Ectodermal cell (in vitro differentiated cells): ENCODE results near the gene MEX3D.
"Not testable (repeated sequence)": the region's sequence is repeated elsewhere in the genome, so short reads cannot be mapped to it uniquely, and the experiment has no call there.

ENCODE experiments used
- H3K27ac ChIP-seq: 2 replicates; pipeline ENCODE4 v1.7.0; 2013; ENCODE audit warnings: mild to moderate bottlenecking, low read depth, low read length; ENCODE audit not compliant: insufficient read depth, poor library complexity, severe bottlenecking
- H3K27me3 ChIP-seq: 2 replicates; pipeline ENCODE4 v1.7.0; 2013; ENCODE audit warnings: mild to moderate bottlenecking, low read length; ENCODE audit not compliant: insufficient read depth, control insufficient read depth, poor library complexity, severe bottlenecking
- H3K36me3 ChIP-seq: one replicate; pipeline ENCODE4 v1.7.0; 2013; ENCODE audit warnings: low read length; ENCODE audit not compliant: control insufficient read depth, insufficient read depth
- H3K4me1 ChIP-seq: one replicate; pipeline ENCODE4 v1.7.0; 2013; ENCODE audit warnings: low read length; ENCODE audit not compliant: control insufficient read depth, insufficient read depth
- H3K4me3 ChIP-seq: 2 replicates; pipeline ENCODE4 v1.7.0; 2013; ENCODE audit warnings: low read depth, low read length, control low read depth; ENCODE audit not compliant: insufficient read depth
- H3K9me3 ChIP-seq: 2 replicates; pipeline ENCODE4 v1.7.0; 2013; ENCODE audit warnings: mild to moderate bottlenecking, low read length, moderate library complexity; ENCODE audit not compliant: control insufficient read depth
- WGBS, 2 experiments: methylation state at CpG; one replicate each; pipeline ENCODE4 v1.1.7; 2013; ENCODE audit warnings: missing lambda C conversion rate in 2 of 2; 5-methylcytosine and 5-hydroxymethylcytosine counted together

The MEX3D gene

GRCh38 chr19:1519802-1520201 is 48.3 kb downstream of the MEX3D start:
- H3K4me3 ChIP-seq: not testable (repeated sequence)
- peaks cover 53% of the 10 kb centered on the region for H3K27me3 ChIP-seq
- 89 to 90% methylated on average over 8 of the region's 8 CpGs for WGBS, 2 experiments

DNA sequence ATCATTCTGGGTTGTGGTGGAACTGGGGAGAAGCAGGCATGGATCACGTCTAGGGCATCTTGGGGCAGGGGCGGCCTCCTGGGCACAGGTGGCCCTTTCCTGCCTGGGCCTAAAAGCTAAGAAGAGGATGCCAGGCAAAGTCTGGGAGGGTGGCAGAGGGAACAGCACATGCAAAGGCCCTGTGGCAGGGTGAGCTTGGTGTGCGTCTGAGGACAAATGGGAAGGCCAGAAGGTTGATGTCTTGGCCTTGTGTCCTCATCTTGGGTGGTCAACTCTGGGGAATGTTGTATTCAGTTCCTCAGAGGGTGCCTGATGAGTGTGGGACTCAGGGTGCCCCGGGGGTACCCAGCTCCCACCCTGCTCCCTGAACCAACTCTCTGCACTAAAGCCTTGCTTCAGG is 49.7 kb downstream of the MEX3D start:
- H3K27me3 ChIP-seq: peaks cover 53% of the 10 kb centered on the region

More at GRCh38 chr19:1519802-1520201, 48.3 kb downstream of the MEX3D start:
- not testable (repeated sequence) for H3K27ac ChIP-seq, H3K36me3 ChIP-seq, H3K4me1 ChIP-seq, H3K9me3 ChIP-seq

DNA sequence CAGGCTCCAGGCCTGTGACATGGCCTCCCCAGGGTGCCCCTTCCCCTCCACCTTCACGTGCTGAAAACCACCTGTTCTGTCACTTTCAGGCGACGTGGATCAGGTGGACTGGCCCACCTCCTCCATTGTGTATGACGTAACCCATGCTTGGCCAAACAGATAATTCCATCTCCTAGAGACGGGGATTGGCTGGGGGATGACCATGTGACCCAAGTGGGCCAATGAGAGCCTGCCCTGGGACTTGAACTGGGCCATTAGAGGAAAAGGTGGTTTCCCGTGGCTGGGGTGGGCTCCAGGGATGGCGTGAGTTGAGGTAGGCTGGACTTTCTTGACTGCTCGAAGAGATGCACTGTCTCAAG is 51.8 kb downstream of the MEX3D start:
- H3K36me3 ChIP-seq: no peaks in the 10 kb centered on the region
- no peak overlapping the region for H3K4me3 ChIP-seq
- 83 to 84% methylated on average over 8 of the region's 8 CpGs for WGBS, 2 experiments
- peaks cover 53% of the 10 kb centered on the region for H3K27me3 ChIP-seq
- H3K27ac ChIP-seq: no peak overlapping the region
- no peaks in the 10 kb centered on the region for H3K9me3 ChIP-seq
- no peaks in the 10 kb centered on the region for H3K4me1 ChIP-seq

More for the DNA sequence above, 49.7 kb downstream of the MEX3D start:
- Histone ChIP-seq H3K4me3 (no peak overlapping the region), H3K27ac (no peak overlapping the region), H3K9me3 (no peaks in the 10 kb centered on the region), H3K36me3 (no peaks in the 10 kb centered on the region), H3K4me1 (no peaks in the 10 kb centered on the region)
- 84 to 85% methylated on average over 4 of the region's 4 CpGs for WGBS, 2 experiments

GRCh38 chr19:1514986-1515721 is 53.0 kb downstream of the MEX3D start:
- no peaks in the 10 kb centered on the region for H3K9me3 ChIP-seq
- peaks cover 9% of the 10 kb centered on the region for H3K4me1 ChIP-seq
- 81 to 82% methylated on average over 13 to 14 of the region's 14 CpGs for WGBS, 2 experiments
- H3K27ac ChIP-seq: no peak overlapping the region
- H3K4me3 ChIP-seq: no peak overlapping the region
- H3K27me3 ChIP-seq: peaks cover 60% of the 10 kb centered on the region
- H3K36me3 ChIP-seq: no peaks in the 10 kb centered on the region

- H3K4me3 ChIP-seq: no peak overlapping the region
- H3K4me1 ChIP-seq: peaks cover 11% of the 10 kb centered on the region
- H3K27me3 ChIP-seq: peaks cover 59% of the 10 kb centered on the region
- no peaks in the 10 kb centered on the region for H3K36me3 ChIP-seq
- H3K9me3 ChIP-seq: no peaks in the 10 kb centered on the region
- H3K27ac ChIP-seq: no peak overlapping the region
- WGBS, 2 experiments: 71 to 77% methylated on average over 10 of the region's 10 CpGs
Measured at GRCh38 chr19:1514295-1514661, 53.8 kb downstream of the MEX3D start.

- Histone ChIP-seq H3K27me3 (peaks cover 62% of the 10 kb centered on the region), H3K9me3 (no peaks in the 10 kb centered on the region), H3K36me3 (no peaks in the 10 kb centered on the region), H3K27ac (no peak overlapping the region), H3K4me3 (no peak overlapping the region), H3K4me1 (peaks cover 11% of the 10 kb centered on the region)
- 19 to 21% methylated on average over 52 of the region's 52 CpGs for WGBS, 2 experiments
Measured at GRCh38 chr19:1513499-1514294, 54.4 kb downstream of the MEX3D start.

GRCh38 chr19:1512671-1513498 is 55.2 kb downstream of the MEX3D start, which contains the start of gene ADAMTSL5:
Gene ADAMTSL5, minus strand, starts transcription at chr19:1513019. Its CDS starts 2,076 bp downstream, at chr19:1510943.
- Histone ChIP-seq H3K9me3 (no peaks in the 10 kb centered on the region), H3K27ac (no peak within 1 kb of the TSS), H3K36me3 (no peaks in the 10 kb centered on the region), H3K27me3 (peaks cover 62% of the 10 kb centered on the region), H3K4me3 (no peak within 1 kb of the TSS), H3K4me1 (peaks cover 11% of the 10 kb centered on the region)
- 5 to 6% methylated on average over 77 to 78 of the region's 78 CpGs for WGBS, 2 experiments

- Histone ChIP-seq H3K27ac (no peak overlapping the region), H3K4me3 (no peak overlapping the region)
- 70 to 77% methylated on average over 22 of the region's 22 CpGs for WGBS, 2 experiments
Measured at GRCh38 chr19:1511318-1512317, 56.5 kb downstream of the MEX3D start.

DNA sequence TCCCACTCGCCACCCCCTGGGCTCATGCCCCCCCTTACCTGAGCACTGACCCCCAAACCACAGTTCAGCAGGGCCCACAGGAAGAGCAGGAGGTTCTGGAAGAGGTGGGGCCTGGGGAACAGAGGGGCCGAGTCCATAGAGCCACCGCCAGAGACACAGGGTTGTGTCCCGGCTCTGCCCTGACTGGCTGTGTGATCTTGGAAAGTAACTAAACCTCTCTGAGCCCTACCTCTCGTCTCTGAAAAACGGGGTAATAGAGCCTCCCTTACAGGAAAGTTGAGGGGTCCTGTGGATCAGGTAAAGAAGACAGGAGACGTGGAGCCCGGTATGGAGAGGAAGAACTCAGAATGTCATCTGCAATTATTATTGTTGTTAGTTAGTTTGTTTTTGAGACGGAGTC is 57.3 kb downstream of the MEX3D start:
- peaks cover 61% of the 10 kb centered on the region for H3K27me3 ChIP-seq

More at GRCh38 chr19:1511318-1512317, 56.5 kb downstream of the MEX3D start:
- Histone ChIP-seq H3K4me1 (peaks cover 11% of the 10 kb centered on the region), H3K9me3 (no peaks in the 10 kb centered on the region), H3K36me3 (no peaks in the 10 kb centered on the region), H3K27me3 (peaks cover 62% of the 10 kb centered on the region)

More for the DNA sequence above, 57.3 kb downstream of the MEX3D start:
- no peak overlapping the region for H3K4me3 ChIP-seq
- 65 to 67% methylated on average over 9 of the region's 9 CpGs for WGBS, 2 experiments
- peaks cover 11% of the 10 kb centered on the region for H3K4me1 ChIP-seq
- no peaks in the 10 kb centered on the region for H3K9me3 ChIP-seq
- no peak overlapping the region for H3K27ac ChIP-seq
- H3K36me3 ChIP-seq: no peaks in the 10 kb centered on the region
